ENCODE results near the gene UCP1. TPM values are rescaled to one million over a fixed set of nuclear protein-coding genes. Genes with fewer than 3 reads are reported as not detected.

The UCP1 gene
- polyA plus RNA-seq, 1 experiment = not detected

- Histone ChIP-seq H3K27me3 (ENCODE audit: control insufficient read depth, insufficient read depth, low read length) (peaks cover 6% of the 10 kb centered on the region; the same call in 1 of the 2 replicates), H3K4me3 (ENCODE audit: low read depth, low read length) (no peak overlapping the region), H3K36me3 (ENCODE audit: control insufficient read depth, insufficient read depth, low read length) (no peaks in the 10 kb centered on the region)
- no peak for DNase-seq (ENCODE audit: low read depth)
- ChIA-PET POLR2A (no interaction called here), CTCF (interaction anchor here (0.9 to 2.5 kb wide), 4 partner anchors 9 to 240 kb away, joined by 3 to 15 read pairs (median 4); no protein-coding TSS in a partner anchor)
- TF ChIP-seq CTCF (IDR thresholded peaks at IDR 0.05; ENCODE audit: insufficient read depth, low read depth, low read length) = no peak
Measured at GRCh38 chr4:140600408-140600807, 31.6 kb upstream of the UCP1 start.

GRCh38 chr4:140595065-140595464 is 26.3 kb upstream of the UCP1 start:
- POLR2A ChIA-PET = no interaction called here
- H3K36me3 ChIP-seq (ENCODE audit: control insufficient read depth, insufficient read depth, low read length) = no peaks in the 10 kb centered on the region
- no peaks in the 10 kb centered on the region; the same call in 1 of the 2 replicates for H3K27me3 ChIP-seq (ENCODE audit: control insufficient read depth, insufficient read depth, low read length)
- CTCF ChIA-PET = interaction anchor here (1.0 to 2.0 kb wide), 4 partner anchors 15 to 257 kb away, joined by 3 to 13 read pairs (median 4); no protein-coding TSS in a partner anchor
- no peak for DNase-seq (ENCODE audit: low read depth)
- peak; percentile 61 for TF ChIP-seq CTCF (IDR thresholded peaks at IDR 0.05; ENCODE audit: insufficient read depth, low read depth, low read length)
- no peak overlapping the region for H3K4me3 ChIP-seq (ENCODE audit: low read depth, low read length)

- POLR2A ChIA-PET = no interaction called here
- no peak for TF ChIP-seq CTCF (IDR thresholded peaks at IDR 0.05; ENCODE audit: insufficient read depth, low read depth, low read length)
- CTCF ChIA-PET = no interaction called here
- Histone ChIP-seq H3K4me3 (ENCODE audit: low read depth, low read length) (no peak overlapping the region), H3K36me3 (ENCODE audit: control insufficient read depth, insufficient read depth, low read length) (no peaks in the 10 kb centered on the region), H3K27me3 (ENCODE audit: control insufficient read depth, insufficient read depth, low read length) (peaks cover 9% of the 10 kb centered on the region)
- DNase-seq (ENCODE audit: low read depth) = no peak
Measured at GRCh38 chr4:140584439-140584838, 15.7 kb upstream of the UCP1 start.

- CTCF ChIA-PET = no interaction called here
- Histone ChIP-seq H3K27me3 (ENCODE audit: control insufficient read depth, insufficient read depth, low read length) (peaks cover 10% of the 10 kb centered on the region; the same call in 1 of the 2 replicates), H3K4me3 (ENCODE audit: low read depth, low read length) (no peak overlapping the region), H3K36me3 (ENCODE audit: control insufficient read depth, insufficient read depth, low read length) (no peaks in the 10 kb centered on the region)
- POLR2A ChIA-PET = no interaction called here
- TF ChIP-seq CTCF (IDR thresholded peaks at IDR 0.05; ENCODE audit: insufficient read depth, low read depth, low read length) = no peak
- DNase-seq (ENCODE audit: low read depth) = no peak
Measured at GRCh38 chr4:140581078-140581477, 12.3 kb upstream of the UCP1 start.

- Histone ChIP-seq H3K36me3 (ENCODE audit: control insufficient read depth, insufficient read depth, low read length) (no peaks in the 10 kb centered on the region), H3K27me3 (ENCODE audit: control insufficient read depth, insufficient read depth, low read length) (peaks cover 12% of the 10 kb centered on the region; the same call in 1 of the 2 replicates), H3K4me3 (ENCODE audit: low read depth, low read length) (no peak overlapping the region)
- POLR2A ChIA-PET = no interaction called here
- CTCF ChIA-PET = interaction anchor here (1.2 kb wide), 1 partner anchor 9 kb away, joined by 3 read pairs; no protein-coding TSS in a partner anchor
- DNase-seq (ENCODE audit: low read depth) = no peak
- no peak for TF ChIP-seq CTCF (IDR thresholded peaks at IDR 0.05; ENCODE audit: insufficient read depth, low read depth, low read length)
Measured at GRCh38 chr4:140579278-140579677, 10.5 kb upstream of the UCP1 start.
